ENCODE measurements around the gene NDUFS6.

DNA sequence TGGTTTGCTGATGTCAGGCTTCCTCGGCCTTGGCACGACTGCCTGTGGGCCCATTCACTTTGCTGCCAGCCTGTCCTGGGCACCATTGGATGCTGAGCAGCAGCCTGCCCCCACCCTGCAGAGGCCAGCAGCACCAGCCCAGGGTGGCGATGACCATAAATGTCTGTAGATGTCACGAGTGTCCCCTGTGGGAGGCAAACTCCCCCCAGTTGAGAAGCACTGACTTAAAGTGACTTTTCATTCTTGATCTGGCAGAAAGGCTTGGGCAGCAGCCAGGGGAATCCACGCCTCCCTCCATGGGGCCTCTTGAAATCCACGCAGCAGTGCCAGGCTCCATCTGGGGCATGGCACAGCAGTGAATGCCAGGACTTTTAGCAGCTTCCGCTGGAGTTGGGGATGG lies 59.7 kb downstream of the NDUFS6 start:
- no peak for TF ChIP-seq POLR2A (IDR thresholded peaks at IDR 0.05)
- TF ChIP-seq EP300 (IDR thresholded peaks at IDR 0.05): no peak
- TF ChIP-seq, protein P1, sequence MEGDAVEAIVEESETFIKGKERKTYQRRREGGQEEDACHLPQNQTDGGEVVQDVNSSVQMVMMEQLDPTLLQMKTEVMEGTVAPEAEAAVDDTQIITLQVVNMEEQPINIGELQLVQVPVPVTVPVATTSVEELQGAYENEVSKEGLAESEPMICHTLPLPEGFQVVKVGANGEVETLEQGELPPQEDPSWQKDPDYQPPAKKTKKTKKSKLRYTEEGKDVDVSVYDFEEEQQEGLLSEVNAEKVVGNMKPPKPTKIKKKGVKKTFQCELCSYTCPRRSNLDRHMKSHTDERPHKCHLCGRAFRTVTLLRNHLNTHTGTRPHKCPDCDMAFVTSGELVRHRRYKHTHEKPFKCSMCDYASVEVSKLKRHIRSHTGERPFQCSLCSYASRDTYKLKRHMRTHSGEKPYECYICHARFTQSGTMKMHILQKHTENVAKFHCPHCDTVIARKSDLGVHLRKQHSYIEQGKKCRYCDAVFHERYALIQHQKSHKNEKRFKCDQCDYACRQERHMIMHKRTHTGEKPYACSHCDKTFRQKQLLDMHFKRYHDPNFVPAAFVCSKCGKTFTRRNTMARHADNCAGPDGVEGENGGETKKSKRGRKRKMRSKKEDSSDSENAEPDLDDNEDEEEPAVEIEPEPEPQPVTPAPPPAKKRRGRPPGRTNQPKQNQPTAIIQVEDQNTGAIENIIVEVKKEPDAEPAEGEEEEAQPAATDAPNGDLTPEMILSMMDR (IDR thresholded peaks at IDR 0.05): no peak
